Stromal cell of bone marrow (primary cell): ENCODE data around the gene GNS.
"Not testable (repeated sequence)": the region's sequence is repeated elsewhere in the genome, so short reads cannot be mapped to it uniquely, and the experiment has no call there.

Source experiments
- DNase-seq: peaks from one replicate; pipeline ENCODE4 v3.0.0-alpha.2; 2012; ENCODE audit warnings: low read depth

The GNS gene

DNA sequence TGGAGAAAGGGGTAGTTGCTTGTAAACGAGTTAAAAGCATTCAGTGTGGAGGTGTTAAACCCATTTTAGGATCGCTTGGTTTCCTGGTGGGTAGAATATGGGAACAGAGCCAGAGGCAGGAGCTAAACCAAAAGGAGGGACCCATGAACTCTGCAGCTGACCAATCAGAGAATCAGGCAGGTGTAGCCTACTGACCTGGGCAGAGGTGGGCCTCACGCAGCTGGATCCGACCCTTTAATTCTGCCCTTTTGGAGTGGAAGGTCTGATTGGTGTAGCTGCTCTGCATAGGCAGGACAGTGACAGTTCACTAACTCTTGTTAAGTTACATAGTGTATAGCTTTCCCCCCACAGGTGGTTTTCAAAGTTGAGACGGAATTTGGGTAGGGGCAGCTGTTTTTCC, 63.7 kb downstream of the GNS start:
- DNase-seq = no peak

DNA sequence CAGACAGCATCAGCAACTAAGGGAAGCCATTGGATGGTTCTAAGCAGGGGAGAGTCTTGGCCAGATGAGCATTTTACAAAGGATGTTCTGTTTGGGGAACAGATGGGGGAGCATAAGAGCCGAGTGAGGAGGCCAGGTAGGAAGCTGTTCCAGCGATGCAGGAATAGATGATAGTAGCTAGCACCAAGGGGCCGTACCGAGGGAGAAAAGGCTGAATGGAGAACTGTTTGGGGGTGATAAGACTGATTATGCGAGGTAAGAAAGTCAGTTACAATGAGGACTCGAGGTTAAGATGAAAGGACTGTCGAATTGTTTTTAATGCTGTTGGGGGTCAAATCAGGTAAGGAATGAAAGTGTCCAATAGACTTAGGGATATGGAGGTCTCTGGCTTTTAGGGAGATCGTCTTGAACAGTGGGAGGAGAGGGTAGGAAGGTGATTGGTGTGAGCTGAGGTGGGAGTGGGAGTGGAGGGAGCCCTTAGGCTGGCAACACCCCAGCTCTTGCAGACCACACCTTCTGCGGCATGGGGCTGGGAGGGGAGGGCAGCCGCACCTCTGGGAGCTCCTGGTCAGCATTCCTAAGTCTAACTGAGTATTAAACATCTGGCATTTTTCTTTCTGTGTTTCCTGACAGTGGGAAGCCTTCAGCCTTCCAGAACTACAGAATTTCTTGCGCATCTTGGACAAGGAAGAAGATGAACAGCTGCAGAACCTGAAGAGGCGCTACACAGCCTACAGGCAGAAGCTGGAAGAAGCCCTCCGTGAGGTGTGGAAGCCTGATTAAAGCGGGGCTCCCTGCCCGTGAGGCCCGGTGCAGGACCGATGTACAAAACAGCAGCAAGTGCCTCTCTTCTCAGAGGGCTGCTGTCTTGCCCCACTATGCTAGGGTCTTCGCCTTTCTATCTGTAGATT, 64.8 kb downstream of the GNS start:
- DNase-seq = no peak

DNA sequence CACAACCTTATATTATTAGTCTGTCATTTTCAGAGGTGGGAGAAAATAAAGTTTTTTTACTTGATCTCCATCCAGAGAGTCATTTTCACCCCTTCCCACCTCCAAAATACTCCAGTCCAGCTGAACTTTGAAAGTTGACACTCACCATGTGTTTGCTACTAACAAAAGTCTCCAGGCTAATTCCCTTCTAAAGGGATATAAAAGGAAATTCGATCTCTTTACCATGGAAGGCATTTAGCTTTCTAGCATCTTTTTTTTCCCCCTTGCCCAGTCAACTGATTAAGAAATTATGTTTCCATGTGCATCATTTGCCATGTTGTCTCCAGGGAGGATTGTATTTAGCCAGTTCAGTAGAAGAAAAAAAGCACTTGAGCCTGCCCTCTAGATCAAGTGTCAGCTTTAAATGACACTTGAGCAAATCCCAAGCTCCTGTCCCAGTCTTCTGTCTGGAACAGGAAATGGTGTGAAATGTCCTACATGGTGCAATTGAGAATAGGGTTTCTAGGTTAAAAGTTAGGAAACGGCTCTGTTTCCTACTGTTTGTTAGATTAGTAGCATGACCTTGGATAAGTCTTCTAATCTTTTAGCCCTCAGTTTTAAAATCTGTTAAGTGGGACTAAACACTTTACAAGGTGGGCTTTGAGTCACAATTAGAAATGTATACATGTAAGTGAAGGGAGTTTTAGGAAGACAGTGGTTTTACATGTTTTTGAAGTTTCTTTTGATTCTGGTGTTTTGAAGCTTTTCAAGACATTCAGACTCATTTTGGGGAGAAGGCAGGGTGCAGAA, 67.2 kb downstream of the GNS start:
- DNase-seq = no peak

DNA sequence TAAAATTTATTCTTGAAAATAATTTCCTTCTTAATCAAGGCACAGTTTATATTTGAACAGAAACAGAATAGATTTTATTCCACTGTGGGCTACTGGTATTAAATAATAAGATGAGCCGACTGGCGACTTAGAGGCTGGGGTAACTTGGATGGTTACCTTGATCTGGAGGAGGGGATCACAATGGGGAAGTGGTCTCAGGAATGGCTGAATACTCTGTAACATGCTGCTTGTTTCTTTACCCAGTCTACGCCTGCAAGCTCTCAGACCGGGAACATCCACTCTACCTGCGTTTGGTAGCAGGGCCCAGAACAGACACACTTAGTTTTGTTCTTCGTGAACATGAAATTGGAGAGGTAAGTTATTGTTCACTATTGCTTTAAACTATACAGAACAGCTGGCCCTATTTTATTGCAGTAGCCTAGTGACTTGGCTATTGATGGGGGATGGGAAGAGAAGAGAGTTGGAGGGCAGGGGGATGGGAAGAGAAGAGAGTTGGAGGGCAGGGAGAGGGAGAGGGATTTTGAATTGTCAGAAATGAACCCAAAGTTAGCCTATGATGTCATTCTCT, 67.9 kb downstream of the GNS start:
- DNase-seq = no peak

DNA sequence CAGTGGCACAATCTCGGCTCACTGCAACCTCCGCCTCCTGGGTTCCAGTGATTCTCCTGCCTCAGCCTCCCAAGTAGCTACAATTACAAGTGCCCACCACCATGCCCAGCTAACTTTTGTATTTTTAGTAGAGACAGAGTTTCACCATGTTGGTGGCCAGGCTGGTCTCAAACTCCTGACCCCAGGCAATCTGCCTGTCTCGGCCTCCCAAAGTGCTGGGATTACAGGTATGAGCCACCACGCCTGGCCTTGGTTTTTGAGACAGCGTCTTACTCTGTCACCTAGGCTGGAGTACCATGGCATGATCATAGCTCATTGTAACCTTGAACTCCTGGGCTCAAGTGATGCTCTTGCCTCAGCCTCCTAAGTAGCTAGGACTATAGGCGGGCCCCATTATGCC, 69.0 kb downstream of the GNS start:
- DNase-seq = not testable (repeated sequence)

DNA sequence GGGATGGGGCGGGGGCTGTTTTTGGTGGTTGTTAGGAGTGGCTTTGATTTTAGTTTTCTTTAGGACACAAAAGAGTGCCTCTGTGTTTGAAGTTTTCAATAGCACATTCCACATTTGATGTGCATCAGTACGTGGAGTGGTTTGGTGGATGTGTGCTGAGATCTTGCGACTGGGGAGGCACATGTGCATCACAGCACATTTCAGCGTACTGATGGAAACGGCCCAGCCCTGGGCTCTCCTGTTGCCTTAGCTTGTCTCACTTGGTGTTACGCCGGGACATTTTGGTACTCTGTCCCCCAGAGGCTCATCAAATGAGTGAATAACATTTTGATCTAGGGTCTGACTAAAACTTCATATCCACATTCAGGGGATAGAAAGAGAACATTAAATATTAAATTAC, 70.5 kb downstream of the GNS start:
- no peak for DNase-seq

DNA sequence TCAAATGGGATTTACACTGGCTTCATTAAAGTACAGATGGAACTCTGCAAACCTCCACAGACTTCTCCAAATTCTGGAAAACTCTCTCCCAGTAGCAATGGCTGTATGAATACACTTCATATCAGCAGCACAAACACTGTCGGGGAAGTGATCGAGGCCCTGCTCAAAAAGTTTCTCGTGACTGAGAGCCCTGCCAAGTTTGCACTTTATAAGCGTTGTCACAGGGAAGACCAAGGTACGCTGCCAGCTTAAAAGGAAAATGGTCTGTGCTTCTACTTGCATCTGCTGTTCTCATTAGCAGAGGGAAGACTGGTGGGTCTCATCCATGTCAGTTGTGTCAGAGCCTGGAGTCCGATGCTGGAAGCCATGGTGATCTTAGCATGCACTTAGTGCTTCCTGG, 71.0 kb downstream of the GNS start:
- no peak for DNase-seq

DNA sequence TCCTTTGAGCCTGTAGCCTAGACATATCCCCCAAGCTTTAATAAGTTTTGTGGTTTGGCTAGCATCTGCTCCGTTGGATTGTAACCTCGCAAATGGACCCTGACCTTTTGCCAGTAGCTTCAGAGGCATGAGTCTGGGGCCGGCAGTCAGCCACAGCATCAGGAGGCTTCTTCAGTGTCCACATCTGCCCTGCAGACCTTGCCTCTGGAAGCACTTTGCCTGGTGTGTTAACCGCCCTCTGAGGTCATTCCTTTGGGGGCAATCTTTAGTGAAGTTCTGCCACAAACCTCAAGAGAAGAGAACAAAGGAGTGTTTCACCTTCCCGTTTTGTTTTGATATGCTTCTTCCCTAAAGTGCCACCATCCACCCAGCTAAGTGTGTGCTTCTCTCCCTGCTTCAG, 71.4 kb downstream of the GNS start:
- no peak for DNase-seq

DNA sequence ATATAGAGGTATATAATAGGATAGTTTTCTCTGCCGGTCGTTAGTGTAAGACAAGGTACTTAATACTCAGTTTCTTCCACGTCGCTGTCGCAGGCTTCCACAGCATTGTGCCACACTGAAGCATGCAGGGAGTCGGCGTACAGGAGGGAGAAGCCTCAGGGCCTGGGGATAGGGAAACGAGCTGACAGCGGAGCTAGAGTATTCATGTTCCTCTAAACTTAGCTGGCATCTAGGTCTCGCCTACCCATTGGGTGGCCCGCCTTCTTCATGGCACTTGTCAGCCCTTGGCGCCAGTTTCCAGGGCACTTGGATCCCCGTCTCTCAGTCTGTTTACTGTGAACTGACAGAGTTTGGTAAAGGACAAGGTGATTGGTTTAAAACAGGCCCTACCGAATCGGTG, 73.6 kb downstream of the GNS start:
- no peak for DNase-seq

DNA sequence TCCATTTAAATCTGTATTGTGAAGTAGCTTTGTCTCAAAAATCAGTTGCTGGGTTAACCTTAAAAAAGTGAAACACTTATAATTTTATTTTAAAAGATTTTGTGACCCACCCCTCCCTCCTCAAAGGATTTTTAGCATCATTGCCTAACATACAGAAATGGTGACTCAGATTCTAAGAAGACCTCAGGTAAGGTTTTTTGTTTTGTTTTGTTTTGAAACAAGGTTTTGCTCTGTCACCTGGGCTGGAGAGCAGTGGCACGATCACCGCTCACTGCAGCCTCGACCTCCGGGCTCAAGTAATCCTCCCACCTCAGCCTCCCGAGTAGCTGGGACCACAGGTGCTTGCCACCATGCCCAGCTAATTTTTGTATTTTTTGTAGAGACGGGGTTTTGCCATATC, 74.2 kb downstream of the GNS start:
- no peak for DNase-seq

DNA sequence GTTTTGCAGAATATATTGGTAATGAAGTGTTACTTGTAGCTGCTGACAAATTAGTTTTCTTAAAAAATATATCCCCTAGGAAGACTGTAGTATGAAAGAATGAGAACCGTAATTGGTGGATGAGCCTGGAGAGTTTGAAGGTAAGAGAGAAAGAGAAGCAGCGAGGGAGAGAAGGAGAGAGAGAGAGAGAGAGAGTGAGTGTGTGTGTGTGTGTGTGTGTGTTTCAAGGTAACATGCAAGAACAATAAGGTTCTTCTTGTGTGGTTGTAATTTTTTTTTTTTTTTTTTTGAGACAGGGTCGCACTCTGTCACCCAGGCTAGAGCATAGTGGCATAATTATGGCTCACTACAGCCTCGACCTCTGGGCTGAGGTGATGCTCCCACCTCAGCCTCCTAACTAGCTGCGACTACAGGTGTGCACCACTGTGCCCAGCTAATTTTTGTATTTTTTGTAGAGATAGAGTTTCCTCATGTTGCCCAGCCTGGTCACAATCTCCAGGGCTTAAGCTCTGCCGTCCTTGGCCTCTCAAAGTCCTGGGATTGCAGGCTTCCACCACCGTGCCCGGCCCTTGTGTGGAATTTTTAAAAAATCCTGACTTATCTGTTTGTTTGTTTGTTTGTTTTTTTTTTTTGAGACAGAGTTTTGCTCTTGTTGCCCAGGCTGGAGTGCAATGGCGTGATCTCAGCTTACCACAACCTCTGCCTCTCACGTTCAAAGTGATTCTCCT, 75.2 kb downstream of the GNS start:
- no peak for DNase-seq

DNA sequence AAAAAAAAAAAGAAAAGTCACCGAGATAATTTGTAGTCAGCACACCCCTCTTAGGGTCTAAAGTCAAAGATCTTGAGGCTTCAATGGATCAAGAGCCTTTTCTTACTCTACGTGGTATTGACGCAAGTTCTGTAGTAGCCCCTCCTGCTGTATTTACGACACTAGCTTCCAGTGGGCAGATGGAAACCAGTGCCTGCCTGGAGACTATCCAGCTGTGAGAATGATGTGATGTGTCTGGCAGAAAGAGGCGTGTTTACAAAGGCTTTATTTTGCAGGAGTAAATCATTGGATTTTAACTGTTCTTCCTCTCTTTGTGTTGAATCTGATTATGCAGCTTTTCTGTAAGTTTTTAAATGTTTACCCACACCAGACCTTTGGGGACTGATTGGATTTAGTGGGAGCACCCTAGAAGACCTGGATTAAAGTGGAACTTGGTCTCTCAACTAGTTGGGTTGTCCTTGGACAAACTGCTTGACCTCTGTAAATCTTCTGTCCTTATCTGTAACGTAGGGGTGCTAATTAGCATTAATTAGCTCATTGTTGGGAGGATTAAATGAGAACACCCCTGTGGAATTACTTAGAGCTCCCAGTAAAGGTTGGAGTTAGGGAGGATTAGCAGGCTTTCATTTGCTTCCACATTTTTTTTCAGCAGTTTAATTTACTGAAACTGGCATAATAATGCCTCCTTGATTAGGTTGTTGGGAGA, 76.5 kb downstream of the GNS start:
- peak; percentile 38 for DNase-seq

DNA sequence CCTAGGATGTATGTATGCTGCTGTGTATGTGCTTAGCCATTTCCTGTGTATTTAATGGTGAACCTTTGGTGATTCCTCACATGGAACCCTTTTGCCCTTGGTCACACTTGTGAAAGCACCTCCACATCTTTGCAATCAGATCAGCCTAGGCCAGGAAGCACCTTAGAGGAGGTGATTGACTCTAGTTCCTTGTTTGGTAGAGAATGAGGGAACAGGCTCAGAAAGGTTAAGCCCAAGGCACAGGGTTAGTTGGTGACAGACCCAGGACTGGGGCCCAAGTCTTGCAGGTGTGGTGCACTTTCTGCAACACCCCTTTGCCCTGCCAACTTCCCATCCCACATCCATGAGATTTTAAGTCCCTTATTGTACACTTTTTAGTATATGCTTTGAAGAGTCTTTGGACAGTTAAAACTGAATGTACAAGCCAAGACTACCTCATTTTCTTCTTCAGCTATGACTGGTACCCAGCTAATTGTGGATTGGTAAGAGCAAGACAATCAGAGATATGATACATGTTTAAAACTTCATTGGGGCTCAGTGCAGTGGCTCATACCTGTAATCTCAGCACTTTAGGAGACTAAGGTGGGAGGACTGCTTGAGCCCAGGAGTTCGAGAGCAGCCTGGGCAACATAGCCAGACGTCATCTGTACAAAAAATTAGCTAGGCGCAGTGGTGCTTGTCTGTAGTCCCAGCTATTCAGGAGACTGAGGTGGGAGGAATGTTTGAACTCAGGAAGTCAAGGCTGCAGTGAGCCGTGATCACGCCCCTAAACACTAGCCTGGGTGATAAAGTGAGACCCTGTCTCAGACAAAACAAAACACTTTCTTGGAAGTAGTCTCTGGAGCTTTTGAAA, 77.8 kb downstream of the GNS start:
- DNase-seq = no peak

DNA sequence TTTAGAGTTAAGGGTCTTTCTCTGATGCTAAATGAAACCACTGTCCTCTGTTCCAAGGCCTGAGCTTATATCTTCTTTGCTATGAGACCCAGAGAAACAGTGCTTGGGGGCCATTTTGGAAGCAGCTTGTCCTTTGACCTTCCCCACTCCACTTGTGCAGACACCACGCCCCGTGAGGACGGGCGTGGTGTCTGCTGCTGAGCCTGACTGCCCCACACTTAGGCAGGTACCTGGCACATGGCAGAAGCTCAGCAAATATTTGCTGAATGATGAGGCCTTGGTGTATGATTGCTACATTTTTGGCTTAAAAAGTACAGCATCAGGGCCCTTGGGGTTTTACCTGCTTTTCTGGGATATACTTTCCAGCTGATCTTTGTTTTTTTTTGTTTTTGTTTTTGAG, 79.0 kb downstream of the GNS start:
- DNase-seq = no peak

DNA sequence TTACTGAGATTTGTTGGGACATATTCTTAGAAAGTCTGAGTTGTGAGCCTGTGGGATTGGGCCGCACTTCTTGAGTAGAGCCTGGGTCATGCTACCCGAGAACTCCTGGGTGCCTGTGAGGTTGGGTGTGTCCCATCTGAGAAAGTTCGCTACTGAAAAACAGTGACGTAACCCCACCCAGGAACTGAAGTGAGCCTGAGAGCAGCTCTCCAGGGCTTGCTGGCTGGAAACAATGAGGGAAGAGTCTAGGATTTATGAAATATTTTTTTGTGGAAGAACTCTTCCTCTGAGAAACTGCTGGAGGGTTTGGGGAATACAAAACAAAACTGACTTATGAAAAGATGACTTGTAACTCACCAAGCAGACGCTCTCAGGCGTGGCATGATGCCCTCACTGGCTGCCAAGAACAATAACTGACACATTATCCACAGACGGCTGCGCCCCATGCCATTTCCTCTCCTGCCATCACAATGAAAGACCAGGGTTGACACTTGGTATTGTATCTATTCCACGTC, 79.7 kb downstream of the GNS start:
- peak; percentile 85 for DNase-seq

DNA sequence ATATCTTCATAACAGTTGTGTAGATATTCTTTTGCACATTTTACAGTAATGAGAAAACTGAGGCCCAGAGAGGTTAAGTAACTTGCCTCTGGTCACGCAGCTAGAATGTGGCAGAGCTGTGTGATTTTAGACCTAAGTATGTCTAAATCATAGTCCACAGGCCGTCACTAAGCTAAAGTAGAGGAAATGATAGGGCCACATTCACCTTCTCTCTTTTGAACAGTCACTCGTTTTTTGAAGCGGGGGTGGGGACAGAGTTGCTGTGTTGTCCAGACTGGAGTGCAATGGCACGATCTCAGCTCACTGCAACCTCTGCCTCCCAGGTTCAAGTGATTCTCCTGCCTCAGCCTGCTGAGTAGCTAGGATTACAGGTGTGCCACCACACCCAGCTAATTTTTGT, 80.4 kb downstream of the GNS start:
- no peak for DNase-seq

DNA sequence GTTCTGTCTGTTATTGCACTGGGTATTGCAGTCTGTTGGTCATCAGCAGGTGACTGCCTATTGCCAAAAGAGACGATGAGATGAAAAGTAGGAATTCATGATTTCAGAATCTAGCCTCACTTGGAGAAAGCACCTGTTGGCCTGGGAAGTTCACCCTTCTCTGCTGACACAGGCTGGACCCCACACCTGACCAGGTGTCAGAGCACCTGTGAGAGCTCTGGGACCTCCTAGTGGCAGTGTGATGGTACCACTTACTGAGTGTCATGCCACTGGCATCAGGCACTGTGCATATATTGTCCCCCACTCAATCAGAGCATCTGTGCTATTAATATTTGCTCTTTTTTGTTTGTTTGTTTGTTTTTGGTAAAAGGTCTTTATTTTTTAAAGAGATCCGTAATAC, 81.0 kb downstream of the GNS start:
- no peak for DNase-seq

DNA sequence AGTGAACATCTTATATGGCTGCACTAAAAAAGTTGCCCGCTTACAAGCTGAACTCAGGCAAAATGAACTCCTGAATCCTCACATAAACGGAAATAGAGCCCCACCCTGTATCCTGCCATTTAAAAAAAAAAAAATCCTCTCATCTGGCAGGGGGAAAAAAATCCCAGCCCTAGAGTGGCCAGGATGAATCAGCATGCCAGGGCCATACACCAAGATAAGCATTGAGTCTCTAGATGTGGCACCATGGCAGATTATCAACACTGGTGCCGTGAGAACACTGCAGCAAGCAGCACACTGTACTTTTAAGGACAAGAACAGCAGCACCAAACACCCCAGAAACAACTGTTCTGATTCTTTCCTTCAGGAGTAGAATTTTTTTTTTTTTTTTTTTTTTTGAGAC, 83.4 kb downstream of the GNS start:
- peak; percentile 47 for DNase-seq

DNA sequence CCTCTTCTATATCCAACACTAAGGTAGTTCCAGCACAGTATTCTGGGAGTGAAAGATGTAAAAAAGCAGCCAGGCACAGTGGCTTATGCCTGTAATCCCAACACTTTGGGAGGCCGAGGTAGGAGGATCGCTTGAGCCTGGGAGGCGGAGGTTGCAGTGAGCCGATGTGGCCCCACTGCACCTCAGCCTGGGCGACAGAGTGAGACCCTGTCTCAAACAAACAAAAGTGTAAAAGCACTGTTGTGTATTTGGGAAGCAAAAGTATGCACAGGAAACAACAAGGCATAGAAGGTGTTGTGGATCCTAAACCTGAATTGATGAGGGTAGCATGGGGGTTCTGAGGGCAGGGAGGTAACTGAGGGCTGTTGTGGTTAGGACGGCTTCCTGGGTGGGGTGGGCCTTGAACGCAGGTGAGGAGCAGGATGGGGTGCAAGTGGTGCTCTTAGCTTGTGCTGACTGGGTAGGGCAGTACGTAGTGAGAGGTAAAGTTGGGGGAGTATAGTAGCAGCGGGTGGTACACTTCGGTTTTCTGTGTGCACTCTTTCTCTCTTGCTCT, 84.8 kb downstream of the GNS start:
- no peak for DNase-seq

DNA sequence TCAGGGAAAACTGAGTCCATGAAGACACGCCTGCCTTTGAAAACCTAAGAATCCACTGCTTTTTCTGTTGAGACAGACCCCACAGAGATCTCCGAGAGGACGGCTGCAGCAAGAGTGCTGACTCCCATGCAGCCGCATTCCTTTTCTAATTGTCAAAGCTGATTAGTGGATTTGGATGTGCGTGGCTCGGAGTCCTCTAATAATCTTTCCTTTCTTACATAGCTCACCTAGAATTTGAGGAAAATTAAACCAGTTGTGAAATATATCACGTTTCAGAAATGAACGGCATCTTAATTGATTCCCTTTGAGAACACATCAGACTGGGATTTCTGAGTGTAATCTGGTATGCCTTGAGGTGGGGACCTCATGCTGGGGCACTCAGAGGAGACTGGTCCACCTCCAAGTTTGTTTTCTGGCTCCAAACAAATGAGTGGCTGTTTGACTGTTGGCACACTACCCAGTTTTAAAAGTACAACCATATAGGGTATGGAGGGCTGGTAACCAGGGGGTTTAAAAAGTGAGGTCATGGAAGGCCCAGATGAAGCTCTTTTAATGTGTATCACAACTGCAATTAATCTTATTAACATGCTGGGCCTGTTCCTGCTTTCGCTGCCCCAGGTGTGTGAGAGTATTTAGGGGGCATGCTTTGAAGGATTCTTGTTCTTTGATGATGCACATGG, 85.6 kb downstream of the GNS start:
- no peak for DNase-seq
